ENCODE results near the gene C8B. TPM values are rescaled to one million over a fixed set of nuclear protein-coding genes. Genes with fewer than 3 reads are reported as not detected.

C8B gene
- not detected in 2 replicates for total RNA-seq

DNA sequence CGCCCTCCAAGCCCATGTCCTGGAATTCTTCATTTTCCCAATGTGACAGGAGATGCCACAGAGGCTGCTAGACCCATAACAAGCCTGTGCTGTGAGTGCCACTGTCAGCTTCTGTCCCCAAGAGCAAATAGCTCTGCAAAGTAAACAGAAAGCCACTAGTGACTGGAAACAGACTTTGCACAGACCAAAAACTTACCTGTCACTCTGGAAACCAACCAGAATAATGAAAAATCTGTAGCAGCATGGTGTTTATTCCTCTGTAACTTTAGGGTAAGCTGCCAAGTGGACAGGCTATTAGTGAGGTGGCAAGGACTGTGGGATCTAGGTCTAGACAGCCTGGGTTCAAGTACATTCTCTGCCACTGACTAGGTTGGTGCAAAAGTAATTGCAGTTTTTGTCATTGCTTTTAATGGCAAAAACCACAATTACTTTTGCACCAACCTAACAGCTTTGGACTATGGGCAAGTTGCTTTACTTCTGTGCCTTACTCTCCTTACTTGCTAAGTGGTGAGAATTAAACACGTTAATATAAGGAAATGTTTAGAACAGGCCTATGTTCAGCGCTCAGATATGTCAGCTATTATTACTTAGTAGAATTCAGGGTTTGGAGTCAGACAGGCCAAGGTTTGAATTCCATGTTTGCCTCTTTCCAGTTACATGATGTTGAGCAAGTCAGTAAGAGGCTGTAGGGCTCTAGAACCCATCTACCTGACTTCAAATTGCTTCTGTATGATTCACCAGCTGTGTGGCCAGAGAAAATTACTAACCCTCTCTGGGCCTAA is at the start of gene C8B:
Gene C8B, minus strand, starts transcription at position 100 of the 782 bp plus-strand sequence. Its CDS starts 67 bp downstream, at position 33.

Other genes with a start within 250 kb of the C8B start
- gene FYB2, start 146.6 kb downstream of the C8B start, total RNA-seq, result not detected in 2 replicates
- gene C8A, start 111.2 kb downstream of the C8B start, total RNA-seq, result not detected in 2 replicates